Measurements from ENCODE around the gene NPL. TPM values are rescaled to one million over a fixed set of nuclear protein-coding genes. Genes with fewer than 3 reads are reported as not detected.

The NPL gene
- total and polyA plus RNA-seq, 9 of the 15 experiments (the other 6 are each of a cell fraction or from before 2014, with no cell fraction given): 9.9 to 22.3 (median 14.2) TPM

DNA sequence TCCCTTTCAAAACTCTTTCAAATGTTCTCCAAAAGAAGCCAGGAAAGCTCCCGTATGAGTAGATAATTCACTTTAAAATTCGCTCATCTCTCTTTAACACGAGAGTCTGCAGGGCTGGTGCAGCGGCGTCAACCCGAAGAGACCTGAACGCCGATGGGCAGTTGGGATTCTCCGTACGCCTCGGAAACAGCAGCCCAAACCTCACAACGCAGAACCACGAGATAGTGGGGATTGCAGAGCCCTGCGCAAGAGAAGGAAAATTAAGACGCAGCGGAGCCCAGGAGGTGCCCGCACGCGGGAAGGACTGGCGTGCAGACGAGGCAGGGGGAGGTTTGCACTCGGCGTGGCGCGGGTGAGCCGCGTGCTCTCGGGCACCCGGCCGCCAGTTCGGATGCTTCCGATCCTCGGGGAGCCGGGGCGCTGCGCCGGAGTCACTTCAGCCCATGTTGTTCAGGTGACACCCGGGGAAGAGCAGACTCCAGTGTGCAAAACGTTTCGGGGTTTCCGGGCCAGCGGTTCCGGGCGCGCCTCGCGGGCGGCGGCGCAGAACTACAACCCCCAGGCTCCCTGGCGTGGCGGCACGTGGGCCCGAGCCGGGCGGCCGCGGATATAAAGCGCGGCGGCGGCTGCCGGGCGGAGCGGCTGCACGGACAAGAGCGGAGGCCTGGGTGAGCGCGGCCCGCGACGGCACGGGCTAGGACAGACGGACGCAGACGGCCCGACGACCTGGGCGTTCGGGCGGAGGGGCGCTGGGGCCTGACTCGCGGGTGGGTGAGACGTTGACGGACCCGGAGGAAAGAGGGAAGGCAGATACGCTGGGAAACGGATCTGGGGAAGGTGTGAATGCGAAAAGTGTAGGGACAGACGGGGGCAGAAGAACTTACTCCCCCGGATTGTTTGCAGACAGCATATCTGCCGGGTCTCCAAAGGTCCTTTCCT is at the start of gene NPL (continued):
- peak; percentile 16 to 68 (median 55) for TF ChIP-seq YY1 (IDR thresholded peaks at IDR 0.05; ENCODE audit: borderline replicate concordance in 1 of 3, control insufficient read depth in 1 of 3, extremely low read depth in 1 of 3, insufficient read depth in 3 of 3, insufficient read length in 1 of 3, insufficient replicate concordance in 2 of 3, low read depth in 1 of 3, low read length in 2 of 3)
- TF ChIP-seq SREBF2 (CRISPR knock-in tag; IDR thresholded peaks at IDR 0.05): no peak
- TF ChIP-seq, protein P1, sequence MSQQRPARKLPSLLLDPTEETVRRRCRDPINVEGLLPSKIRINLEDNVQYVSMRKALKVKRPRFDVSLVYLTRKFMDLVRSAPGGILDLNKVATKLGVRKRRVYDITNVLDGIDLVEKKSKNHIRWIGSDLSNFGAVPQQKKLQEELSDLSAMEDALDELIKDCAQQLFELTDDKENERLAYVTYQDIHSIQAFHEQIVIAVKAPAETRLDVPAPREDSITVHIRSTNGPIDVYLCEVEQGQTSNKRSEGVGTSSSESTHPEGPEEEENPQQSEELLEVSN (IDR thresholded peaks at IDR 0.05; ENCODE audit: borderline replicate concordance in 1 of 2, extremely low read depth in 1 of 2, insufficient read depth in 1 of 2, insufficient read length in 1 of 2, low read depth in 1 of 2, low read length in 1 of 2, poor library complexity in 1 of 2, severe bottlenecking in 1 of 2): peak; percentile 96
- TF ChIP-seq CBX5 (IDR thresholded peaks at IDR 0.05; ENCODE audit: borderline replicate concordance, low read depth): no peak
- TF ChIP-seq, protein P2, sequence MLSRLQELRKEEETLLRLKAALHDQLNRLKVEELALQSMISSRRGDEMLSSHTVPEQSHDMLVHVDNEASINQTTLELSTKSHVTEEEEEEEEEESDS (CRISPR knock-in tag; IDR thresholded peaks at IDR 0.05): no peak
- peak; percentile 94 for TF ChIP-seq MYC (IDR thresholded peaks at IDR 0.05; ENCODE audit: low read depth, low read length)
- TF ChIP-seq MYC (CRISPR knock-in tag; IDR thresholded peaks at IDR 0.05; ENCODE audit: borderline replicate concordance, low read depth): peak; percentile 95
- no peak for TF ChIP-seq CREBBP (IDR thresholded peaks at IDR 0.05; ENCODE audit: low read depth, low read length)
- peak; percentile 76 for TF ChIP-seq GTF2F1 (IDR thresholded peaks at IDR 0.05; ENCODE audit: low read depth, low read length)
- no peak for TF ChIP-seq KLF6 (CRISPR knock-in tag; IDR thresholded peaks at IDR 0.05; ENCODE audit: borderline replicate concordance)
- no peak for TF ChIP-seq ARID1B (IDR thresholded peaks at IDR 0.05)
- no peak for TF ChIP-seq MECOM (CRISPR knock-in tag; IDR thresholded peaks at IDR 0.05)
- TF ChIP-seq NFIX (CRISPR knock-in tag; IDR thresholded peaks at IDR 0.05; ENCODE audit: low read depth): no peak
- TF ChIP-seq, protein P3, sequence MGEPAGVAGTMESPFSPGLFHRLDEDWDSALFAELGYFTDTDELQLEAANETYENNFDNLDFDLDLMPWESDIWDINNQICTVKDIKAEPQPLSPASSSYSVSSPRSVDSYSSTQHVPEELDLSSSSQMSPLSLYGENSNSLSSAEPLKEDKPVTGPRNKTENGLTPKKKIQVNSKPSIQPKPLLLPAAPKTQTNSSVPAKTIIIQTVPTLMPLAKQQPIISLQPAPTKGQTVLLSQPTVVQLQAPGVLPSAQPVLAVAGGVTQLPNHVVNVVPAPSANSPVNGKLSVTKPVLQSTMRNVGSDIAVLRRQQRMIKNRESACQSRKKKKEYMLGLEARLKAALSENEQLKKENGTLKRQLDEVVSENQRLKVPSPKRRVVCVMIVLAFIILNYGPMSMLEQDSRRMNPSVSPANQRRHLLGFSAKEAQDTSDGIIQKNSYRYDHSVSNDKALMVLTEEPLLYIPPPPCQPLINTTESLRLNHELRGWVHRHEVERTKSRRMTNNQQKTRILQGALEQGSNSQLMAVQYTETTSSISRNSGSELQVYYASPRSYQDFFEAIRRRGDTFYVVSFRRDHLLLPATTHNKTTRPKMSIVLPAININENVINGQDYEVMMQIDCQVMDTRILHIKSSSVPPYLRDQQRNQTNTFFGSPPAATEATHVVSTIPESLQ (CRISPR knock-in tag; IDR thresholded peaks at IDR 0.05): peak; percentile 97
- TF ChIP-seq, protein P4, sequence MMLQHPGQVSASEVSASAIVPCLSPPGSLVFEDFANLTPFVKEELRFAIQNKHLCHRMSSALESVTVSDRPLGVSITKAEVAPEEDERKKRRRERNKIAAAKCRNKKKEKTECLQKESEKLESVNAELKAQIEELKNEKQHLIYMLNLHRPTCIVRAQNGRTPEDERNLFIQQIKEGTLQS (IDR thresholded peaks at IDR 0.05): no peak
- TF ChIP-seq, protein P4 (CRISPR knock-in tag; conservative IDR thresholded peaks at IDR 0.05): peak; percentile 78; the same call in 1 of the 2 replicates
- TF ChIP-seq ZBTB17 (CRISPR knock-in tag; IDR thresholded peaks at IDR 0.05): peak; percentile 89
- TF ChIP-seq ZNF274 (IDR thresholded peaks at IDR 0.05; ENCODE audit: borderline replicate concordance, low read depth, low read length): peak; percentile 59; the same call in 1 of the 2 replicates
- TF ChIP-seq, protein P5, sequence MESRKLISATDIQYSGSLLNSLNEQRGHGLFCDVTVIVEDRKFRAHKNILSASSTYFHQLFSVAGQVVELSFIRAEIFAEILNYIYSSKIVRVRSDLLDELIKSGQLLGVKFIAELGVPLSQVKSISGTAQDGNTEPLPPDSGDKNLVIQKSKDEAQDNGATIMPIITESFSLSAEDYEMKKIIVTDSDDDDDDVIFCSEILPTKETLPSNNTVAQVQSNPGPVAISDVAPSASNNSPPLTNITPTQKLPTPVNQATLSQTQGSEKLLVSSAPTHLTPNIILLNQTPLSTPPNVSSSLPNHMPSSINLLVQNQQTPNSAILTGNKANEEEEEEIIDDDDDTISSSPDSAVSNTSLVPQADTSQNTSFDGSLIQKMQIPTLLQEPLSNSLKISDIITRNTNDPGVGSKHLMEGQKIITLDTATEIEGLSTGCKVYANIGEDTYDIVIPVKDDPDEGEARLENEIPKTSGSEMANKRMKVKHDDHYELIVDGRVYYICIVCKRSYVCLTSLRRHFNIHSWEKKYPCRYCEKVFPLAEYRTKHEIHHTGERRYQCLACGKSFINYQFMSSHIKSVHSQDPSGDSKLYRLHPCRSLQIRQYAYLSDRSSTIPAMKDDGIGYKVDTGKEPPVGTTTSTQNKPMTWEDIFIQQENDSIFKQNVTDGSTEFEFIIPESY (CRISPR knock-in tag; IDR thresholded peaks at IDR 0.05): peak; percentile 89
- no peak for TF ChIP-seq NCOA4 (IDR thresholded peaks at IDR 0.05; ENCODE audit: partially characterized antibody)

All from K562 (cell line).